ENCODE measurements around the gene MGLL.

DNA sequence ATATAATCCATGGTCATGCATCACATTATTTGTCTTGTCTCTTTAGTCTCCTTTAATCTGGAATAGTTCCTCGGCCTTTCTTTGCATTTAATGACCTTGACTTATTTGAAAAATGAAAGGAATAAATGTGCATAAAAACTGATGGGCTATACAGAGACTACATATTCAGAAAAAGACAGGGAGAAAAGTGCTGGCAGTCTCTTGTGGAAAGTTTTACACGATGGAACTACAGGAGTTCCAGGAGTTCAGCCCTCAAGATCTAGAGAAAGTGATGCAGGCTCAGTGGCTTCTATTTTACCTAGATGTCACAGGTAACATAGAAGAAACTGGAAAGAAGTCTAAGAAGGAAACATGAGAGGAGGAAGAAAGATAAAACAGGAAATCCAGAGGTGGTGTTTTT, 157.2 kb downstream of the MGLL start:
- no peak for TF ChIP-seq EP300 (IDR thresholded peaks at IDR 0.05)
- TF ChIP-seq, protein P1, sequence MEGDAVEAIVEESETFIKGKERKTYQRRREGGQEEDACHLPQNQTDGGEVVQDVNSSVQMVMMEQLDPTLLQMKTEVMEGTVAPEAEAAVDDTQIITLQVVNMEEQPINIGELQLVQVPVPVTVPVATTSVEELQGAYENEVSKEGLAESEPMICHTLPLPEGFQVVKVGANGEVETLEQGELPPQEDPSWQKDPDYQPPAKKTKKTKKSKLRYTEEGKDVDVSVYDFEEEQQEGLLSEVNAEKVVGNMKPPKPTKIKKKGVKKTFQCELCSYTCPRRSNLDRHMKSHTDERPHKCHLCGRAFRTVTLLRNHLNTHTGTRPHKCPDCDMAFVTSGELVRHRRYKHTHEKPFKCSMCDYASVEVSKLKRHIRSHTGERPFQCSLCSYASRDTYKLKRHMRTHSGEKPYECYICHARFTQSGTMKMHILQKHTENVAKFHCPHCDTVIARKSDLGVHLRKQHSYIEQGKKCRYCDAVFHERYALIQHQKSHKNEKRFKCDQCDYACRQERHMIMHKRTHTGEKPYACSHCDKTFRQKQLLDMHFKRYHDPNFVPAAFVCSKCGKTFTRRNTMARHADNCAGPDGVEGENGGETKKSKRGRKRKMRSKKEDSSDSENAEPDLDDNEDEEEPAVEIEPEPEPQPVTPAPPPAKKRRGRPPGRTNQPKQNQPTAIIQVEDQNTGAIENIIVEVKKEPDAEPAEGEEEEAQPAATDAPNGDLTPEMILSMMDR (IDR thresholded peaks at IDR 0.05), result no peak

Data from suprapubic skin (tissue), 3 donors.